Caco-2 (cell line): ENCODE measurements around the gene HSPA14. TPM values are rescaled to one million over a fixed set of nuclear protein-coding genes. Genes with fewer than 3 reads are reported as not detected.

Source experiments
- BruUV-seq: library from RNA; stranded (reverse); fragments of 400-500 nt; replicated peaks from 2 replicates; lab custom pipeline; 2021; lab: Mats Ljungman, UMichigan
- CTCF ChIA-PET: fragments of 300-600 bp; sonication (Branson Sonifier 250); formaldehyde crosslinking; loops from one replicate; lab custom pipeline; 2022; ENCODE audit warnings: antibody characterized with exemption; lab: Charles Lee
- POLR2A ChIA-PET: fragments of 300-600 bp; sonication (Branson Sonifier 250); formaldehyde crosslinking; loops from one replicate; lab custom pipeline; 2022; ENCODE audit warnings: antibody characterized with exemption; lab: Charles Lee
- DNase-seq, 2 experiments: peaks; one replicate each; pipeline versions ENCODE4 v3.0.0 to v3.0.0-alpha.2; 2020 to 2022
- H3K27me3 ChIP-seq: replicated peaks from 2 replicates; pipeline ENCODE4 v1.6.0; 2011; ENCODE audit warnings: low read length; ENCODE audit not compliant: control insufficient read depth, insufficient read depth
- H3K36me3 ChIP-seq: 2 replicates; pipeline ENCODE4 v1.5.1; 2011; ENCODE audit warnings: low read length; ENCODE audit not compliant: control insufficient read depth, insufficient read depth
- H3K4me1 ChIP-seq: fragments of 250-450 bp; sonication (Bioruptor Pico); 2 replicates; pipeline ENCODE4 v1.5.1; 2020; ENCODE audit warnings: mild to moderate bottlenecking
- H3K4me3 ChIP-seq: 2 replicates; pipeline ENCODE4 v1.5.1; 2011; ENCODE audit warnings: low read depth, mild to moderate bottlenecking, control low read depth, low read length
- H3K9me3 ChIP-seq: fragments of 250-450 bp; sonication (Bioruptor Pico); 2 replicates; pipeline ENCODE4 v1.5.1; 2020; ENCODE audit warnings: mild to moderate bottlenecking, moderate library complexity
- H3K27ac Mint-ChIP-seq: one replicate; pipeline ENCODE4 v1.8.0; 2022; ENCODE audit warnings: mixed read lengths; ENCODE audit not compliant: unreplicated experiment
- H3K27me3 Mint-ChIP-seq: one replicate; pipeline ENCODE4 v1.8.0; 2022; ENCODE audit warnings: mixed read lengths; ENCODE audit not compliant: insufficient read depth, unreplicated experiment
- H3K36me3 Mint-ChIP-seq: one replicate; pipeline ENCODE4 v1.8.0; 2022; ENCODE audit warnings: mild to moderate bottlenecking, mixed read lengths; ENCODE audit not compliant: insufficient read depth, unreplicated experiment
- H3K4me1 Mint-ChIP-seq: one replicate; pipeline ENCODE4 v1.8.0; 2022; ENCODE audit warnings: low read depth, mixed read lengths; ENCODE audit not compliant: unreplicated experiment
- H3K4me3 Mint-ChIP-seq: one replicate; pipeline ENCODE4 v1.8.0; 2022; ENCODE audit warnings: mild to moderate bottlenecking, moderate library complexity, mixed read lengths; ENCODE audit not compliant: unreplicated experiment
- H3K9me3 Mint-ChIP-seq: one replicate; pipeline ENCODE4 v1.8.0; 2022; ENCODE audit warnings: mixed read lengths; ENCODE audit not compliant: unreplicated experiment
- intact Hi-C: fragments of 100-400 bp; cut with micrococcal nuclease; formaldehyde crosslinking; loops from one replicate; pipeline ENCODE4 v1.10.0; 2022; ENCODE audit not compliant: unreplicated experiment
- total RNA-seq: library from RNA; stranded (reverse); gene quantifications from 2 replicates; pipeline ENCODE4 v1.2.3, GENCODE V29; 2022
- TF ChIP-seq, protein P1 (sequence below), 2 experiments: fragments of 200-600 bp in 1 of 2; IDR thresholded peaks; 1 replicate in 1 of 2; 2 replicates in 1 of 2; pipeline versions ENCODE4 v1.5.1 to v1.8.0; 2011 to 2022; ENCODE audit warnings: antibody characterized with exemption in 1 of 2, control low read depth in 1 of 2, inconsistent platforms in 1 of 2, low read depth in 1 of 2, low read length in 1 of 2, mild to moderate bottlenecking in 1 of 2, moderate library complexity in 1 of 2; ENCODE audit not compliant: insufficient read depth in 1 of 2, severe bottlenecking in 1 of 2, unreplicated experiment in 1 of 2

HSPA14 gene
- total RNA-seq, 1 experiment from 2014 or later, result 36.9 TPM

DNA sequence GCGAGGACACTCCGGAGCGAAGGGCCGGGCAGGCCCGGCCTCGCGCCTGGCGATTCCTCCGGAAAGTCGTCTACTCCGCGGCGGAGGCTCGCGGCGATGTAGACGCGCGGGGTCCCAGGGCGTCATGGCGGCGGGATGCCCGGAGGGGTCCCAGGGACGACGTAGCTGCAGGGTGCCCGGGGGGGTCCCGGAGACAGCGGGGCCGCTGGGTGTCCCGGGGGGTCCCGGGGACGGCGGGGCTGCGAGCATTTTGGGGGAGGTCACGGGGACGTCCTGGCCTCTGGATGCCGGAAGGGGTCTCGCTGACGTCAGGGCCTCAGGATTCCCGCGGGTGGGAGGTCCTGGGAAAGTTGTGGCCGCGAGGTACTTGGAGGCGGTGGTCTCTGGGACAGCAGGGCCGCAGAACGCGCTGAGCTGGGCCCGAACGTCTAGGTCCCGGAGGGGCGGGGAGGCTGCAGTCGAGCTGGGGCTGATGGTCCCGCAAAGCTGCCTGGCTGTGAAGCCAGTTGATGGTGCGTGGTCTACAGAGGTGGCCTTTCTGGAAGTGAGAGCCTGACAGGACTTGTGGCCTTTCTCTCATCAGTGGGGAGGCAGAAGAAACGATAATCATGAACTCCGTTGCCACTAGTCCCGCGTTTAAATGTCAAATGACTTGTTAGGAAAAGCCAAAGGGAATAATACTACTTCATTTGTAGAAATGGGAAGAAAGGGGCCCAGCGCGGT lies 637 bp downstream of the HSPA14 start:
- peak; percentile 60 to 68 for DNase-seq
- H3K4me3 ChIP-seq, result peak overlapping the region; percentile 91
- Mint-ChIP-seq H3K4me1 (peaks cover 15% of the 10 kb centered on the region), H3K27ac (peak overlapping the region; percentile 91), H3K36me3 (peaks cover 63% of the 10 kb centered on the region), H3K27me3 (no peaks in the 10 kb centered on the region), H3K9me3 (no peaks in the 10 kb centered on the region), H3K4me3 (peak overlapping the region; percentile 70)
- POLR2A ChIA-PET, result interaction anchor here (0.6 to 3.7 kb wide), 22 partner anchors 10 to 798 kb away, joined by 3 to 64 read pairs (median 6); partner anchors contain the start of genes DCLRE1C, MEIG1 and SUV39H2
- TF ChIP-seq, protein P1, sequence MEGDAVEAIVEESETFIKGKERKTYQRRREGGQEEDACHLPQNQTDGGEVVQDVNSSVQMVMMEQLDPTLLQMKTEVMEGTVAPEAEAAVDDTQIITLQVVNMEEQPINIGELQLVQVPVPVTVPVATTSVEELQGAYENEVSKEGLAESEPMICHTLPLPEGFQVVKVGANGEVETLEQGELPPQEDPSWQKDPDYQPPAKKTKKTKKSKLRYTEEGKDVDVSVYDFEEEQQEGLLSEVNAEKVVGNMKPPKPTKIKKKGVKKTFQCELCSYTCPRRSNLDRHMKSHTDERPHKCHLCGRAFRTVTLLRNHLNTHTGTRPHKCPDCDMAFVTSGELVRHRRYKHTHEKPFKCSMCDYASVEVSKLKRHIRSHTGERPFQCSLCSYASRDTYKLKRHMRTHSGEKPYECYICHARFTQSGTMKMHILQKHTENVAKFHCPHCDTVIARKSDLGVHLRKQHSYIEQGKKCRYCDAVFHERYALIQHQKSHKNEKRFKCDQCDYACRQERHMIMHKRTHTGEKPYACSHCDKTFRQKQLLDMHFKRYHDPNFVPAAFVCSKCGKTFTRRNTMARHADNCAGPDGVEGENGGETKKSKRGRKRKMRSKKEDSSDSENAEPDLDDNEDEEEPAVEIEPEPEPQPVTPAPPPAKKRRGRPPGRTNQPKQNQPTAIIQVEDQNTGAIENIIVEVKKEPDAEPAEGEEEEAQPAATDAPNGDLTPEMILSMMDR (IDR thresholded peaks at IDR 0.05; ENCODE audit: insufficient read depth in 1 of 2, low read depth in 1 of 2, low read length in 1 of 2, severe bottlenecking in 1 of 2, unreplicated experiment in 1 of 2), result no peak
- BruUV-seq, result no TSS peak
- intact Hi-C loops, result loop anchor here (1.0 to 5.0 kb wide), 6 partner anchors 40 to 339 kb away; partner anchors contain the start of genes MEIG1 and SUV39H2
- H3K36me3 ChIP-seq, result peaks cover 3% of the 10 kb centered on the region
- H3K27me3 ChIP-seq, result no peaks in the 10 kb centered on the region
- CTCF ChIA-PET, result interaction anchor here (0.5 to 2.1 kb wide), 10 partner anchors 16 to 341 kb away, joined by 3 to 13 read pairs (median 4); partner anchors contain the start of genes MEIG1 and SUV39H2
- H3K4me1 ChIP-seq, result no peaks in the 10 kb centered on the region; the same call in 1 of the 2 replicates
- H3K9me3 ChIP-seq, result no peaks in the 10 kb centered on the region

DNA sequence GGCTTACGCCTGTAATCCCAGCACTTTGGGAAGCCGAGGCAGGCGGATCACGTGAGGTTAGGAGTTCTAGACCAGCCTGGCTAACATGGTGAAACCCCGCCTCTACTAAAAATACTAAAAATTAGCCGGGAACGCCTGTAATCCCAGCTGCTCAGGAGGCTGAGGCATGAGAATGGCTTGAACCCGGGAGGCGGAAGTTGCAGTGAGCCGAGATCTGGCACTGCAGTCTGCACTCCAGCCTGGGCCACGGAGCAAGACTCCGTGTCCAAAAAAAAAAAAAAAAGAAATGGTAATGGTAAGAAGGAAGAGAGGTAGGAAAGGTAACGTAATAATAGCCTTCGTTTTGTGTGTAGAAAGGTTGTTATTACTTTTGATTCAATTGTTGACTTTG lies 1.2 kb downstream of the HSPA14 start:
- ChIA-PET CTCF (no interaction called here), POLR2A (interaction anchor here (0.6 to 3.7 kb wide), 3 partner anchors 39 to 261 kb away, joined by 4 to 64 read pairs (median 23); partner anchors contain the start of gene SUV39H2)
- Histone ChIP-seq H3K4me3 (peak overlapping the region; percentile 91), H3K36me3 (peaks cover 3% of the 10 kb centered on the region), H3K9me3 (no peaks in the 10 kb centered on the region), H3K27me3 (no peaks in the 10 kb centered on the region), H3K4me1 (no peaks in the 10 kb centered on the region; the same call in 1 of the 2 replicates)
- Mint-ChIP-seq H3K27me3 (no peaks in the 10 kb centered on the region), H3K9me3 (no peaks in the 10 kb centered on the region), H3K4me3 (peak overlapping the region; percentile 70), H3K36me3 (peaks cover 67% of the 10 kb centered on the region), H3K27ac (peak overlapping the region; percentile 91), H3K4me1 (peaks cover 14% of the 10 kb centered on the region)
- DNase-seq, result no peak
- TF ChIP-seq, protein P1 (IDR thresholded peaks at IDR 0.05; ENCODE audit: insufficient read depth in 1 of 2, low read depth in 1 of 2, low read length in 1 of 2, severe bottlenecking in 1 of 2, unreplicated experiment in 1 of 2), result no peak
- intact Hi-C loops, result loop anchor here (2.0 to 5.0 kb wide), 4 partner anchors 120 to 287 kb away; partner anchors contain the start of gene MEIG1
- BruUV-seq, result no TSS peak

DNA sequence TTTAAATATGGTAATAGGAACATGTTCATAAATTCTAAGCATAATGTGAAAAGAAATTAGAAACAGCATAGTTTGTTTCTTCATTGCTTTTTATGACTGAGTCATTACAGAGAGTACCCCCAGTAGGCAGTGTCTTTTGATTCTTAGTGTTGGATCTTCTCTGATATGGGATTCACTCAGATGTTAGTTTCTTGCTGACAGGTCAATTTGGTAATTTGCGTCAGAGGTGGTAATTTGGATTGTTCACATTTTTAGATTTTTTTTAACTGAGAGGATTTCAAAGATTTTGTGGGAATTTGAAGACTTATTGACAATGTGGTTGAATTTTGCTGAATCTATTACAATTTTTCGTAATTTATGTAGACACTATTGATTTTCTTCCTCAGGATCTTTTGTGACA lies 2.1 kb downstream of the HSPA14 start:
- Mint-ChIP-seq H3K4me1 (peaks cover 7% of the 10 kb centered on the region), H3K27me3 (no peaks in the 10 kb centered on the region), H3K36me3 (peaks cover 74% of the 10 kb centered on the region), H3K9me3 (no peaks in the 10 kb centered on the region), H3K27ac (no peak overlapping the region), H3K4me3 (peak overlapping the region; percentile 70)
- POLR2A ChIA-PET, result no interaction called here
- TF ChIP-seq, protein P1 (IDR thresholded peaks at IDR 0.05; ENCODE audit: insufficient read depth in 1 of 2, low read depth in 1 of 2, low read length in 1 of 2, severe bottlenecking in 1 of 2, unreplicated experiment in 1 of 2), result no peak
- Histone ChIP-seq H3K4me3 (no peak overlapping the region), H3K36me3 (peaks cover 3% of the 10 kb centered on the region), H3K9me3 (no peaks in the 10 kb centered on the region), H3K4me1 (no peaks in the 10 kb centered on the region; the same call in 1 of the 2 replicates), H3K27me3 (no peaks in the 10 kb centered on the region)
- no peak for DNase-seq
- CTCF ChIA-PET, result no interaction called here
- BruUV-seq, result TSS peak; percentile 23
- intact Hi-C loops, result no loop called here
